CD4-positive, alpha-beta T cell treated with Interleukin-17A for 1 hour (primary cell): ENCODE measurements around the gene FN1.

Source experiments
- DNase-seq: peaks from one replicate; pipeline ENCODE4 v3.0.0-alpha.2; 2020

Gene FN1

GRCh38 chr2:215405722-215406581 lies 29.9 kb downstream of the FN1 start:
- DNase-seq: no peak

DNA sequence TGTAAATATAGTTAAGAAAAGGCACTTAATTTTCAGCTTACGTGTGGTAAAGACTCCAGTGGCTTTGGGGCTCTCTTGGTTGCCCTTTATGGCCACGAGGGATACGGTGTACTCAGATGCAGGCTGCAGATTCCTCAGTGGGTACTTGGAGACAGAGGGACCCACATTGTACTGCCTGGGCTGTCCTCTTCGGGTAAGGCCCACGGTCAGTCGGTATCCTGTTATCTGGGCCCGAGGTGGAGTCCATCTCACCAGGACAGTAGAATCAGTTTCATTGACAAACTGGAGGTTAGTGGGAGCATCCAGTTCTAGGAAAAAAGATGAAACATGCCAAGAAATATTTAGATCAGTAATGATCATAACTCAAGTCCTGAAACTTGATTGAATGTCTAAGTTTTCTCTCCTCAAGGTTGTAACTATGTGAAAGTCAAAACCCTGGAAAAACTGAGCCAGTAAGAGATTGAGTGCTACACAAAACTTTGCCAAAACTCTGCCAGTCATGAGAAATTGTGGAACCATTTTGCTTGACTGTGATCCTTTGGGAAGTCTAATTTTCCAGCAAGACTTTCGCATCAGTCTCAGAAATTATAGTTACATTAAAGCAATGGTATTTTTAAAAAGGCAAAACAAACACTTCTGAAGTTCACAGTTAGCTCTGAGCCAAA lies 31.4 kb downstream of the FN1 start:
- no peak for DNase-seq

- no peak for DNase-seq
Measured at GRCh38 chr2:215403441-215404347, 32.2 kb downstream of the FN1 start.

GRCh38 chr2:215401896-215402379 lies 33.9 kb downstream of the FN1 start:
- no peak for DNase-seq

- DNase-seq: no peak
Measured at GRCh38 chr2:215399067-215399716, 36.7 kb downstream of the FN1 start.

- DNase-seq: no peak
Measured at GRCh38 chr2:215397632-215398341, 38.1 kb downstream of the FN1 start.

GRCh38 chr2:215396595-215397313 lies 39.1 kb downstream of the FN1 start:
- no peak for DNase-seq

DNA sequence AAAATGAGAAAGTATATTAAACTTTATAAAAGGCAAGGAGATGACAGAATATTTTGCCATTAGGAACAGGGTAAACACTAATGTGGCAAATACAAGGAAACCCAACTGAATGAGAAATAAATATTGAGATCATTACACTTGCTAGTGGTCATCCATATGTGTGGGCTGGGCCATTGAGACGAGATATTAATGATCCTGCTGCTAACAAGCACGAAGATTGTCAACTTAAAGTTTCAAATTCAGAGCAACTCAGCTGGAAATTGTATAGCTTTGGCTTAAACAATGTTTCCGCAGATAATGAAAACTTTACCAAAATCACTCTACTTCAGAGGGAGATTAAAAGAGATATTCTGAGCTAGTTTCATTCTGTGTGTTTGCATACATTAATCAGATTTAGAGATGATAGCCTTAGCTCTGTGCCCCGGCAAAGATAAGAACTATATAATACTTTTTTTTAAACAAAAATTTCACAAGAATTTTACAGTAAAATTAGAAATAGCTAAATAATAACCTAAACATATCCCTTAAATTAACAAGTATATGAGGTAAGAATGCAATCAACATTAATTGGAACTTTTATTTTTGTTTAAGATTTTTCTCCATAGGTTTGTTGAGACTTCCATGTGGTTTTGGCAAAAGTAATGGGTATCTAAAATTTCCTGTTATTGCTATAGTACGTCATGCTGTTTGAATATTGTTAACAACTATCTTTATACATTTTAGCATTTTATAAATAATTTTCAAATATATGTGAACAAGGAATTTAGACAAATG lies 40.0 kb downstream of the FN1 start:
- DNase-seq: no peak

DNA sequence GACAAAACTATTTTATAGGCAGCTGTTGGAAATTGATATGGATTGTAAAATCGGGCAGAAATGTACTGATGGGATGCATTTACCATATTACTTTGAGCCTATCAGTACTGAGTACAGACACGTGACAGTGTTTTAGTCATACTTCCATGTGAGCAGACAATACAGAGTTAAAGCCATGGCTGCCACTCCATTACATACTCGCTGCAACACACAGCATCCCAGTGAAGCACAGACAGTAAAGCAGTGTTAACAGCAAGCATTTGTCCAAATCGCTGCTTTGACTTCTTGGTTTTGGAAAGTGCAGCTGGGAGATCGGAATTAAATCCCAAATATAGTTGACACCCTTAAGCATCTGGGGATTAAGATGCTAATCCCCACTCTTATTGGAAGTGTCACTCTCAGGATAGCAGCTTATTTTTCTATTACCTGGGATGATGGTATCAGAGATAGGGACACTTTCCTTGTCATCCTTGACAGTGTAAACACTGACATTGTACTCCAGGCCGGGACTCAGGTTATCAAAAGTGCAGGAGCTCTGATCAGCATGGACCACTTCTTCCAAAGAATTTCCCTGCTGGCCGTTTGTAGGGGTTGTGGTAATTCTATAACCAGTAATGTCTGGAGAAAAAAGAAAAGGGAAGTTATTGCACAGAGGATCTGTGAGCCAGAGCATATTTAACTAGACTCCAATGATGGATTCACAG lies 41.6 kb downstream of the FN1 start:
- no peak for DNase-seq

DNA sequence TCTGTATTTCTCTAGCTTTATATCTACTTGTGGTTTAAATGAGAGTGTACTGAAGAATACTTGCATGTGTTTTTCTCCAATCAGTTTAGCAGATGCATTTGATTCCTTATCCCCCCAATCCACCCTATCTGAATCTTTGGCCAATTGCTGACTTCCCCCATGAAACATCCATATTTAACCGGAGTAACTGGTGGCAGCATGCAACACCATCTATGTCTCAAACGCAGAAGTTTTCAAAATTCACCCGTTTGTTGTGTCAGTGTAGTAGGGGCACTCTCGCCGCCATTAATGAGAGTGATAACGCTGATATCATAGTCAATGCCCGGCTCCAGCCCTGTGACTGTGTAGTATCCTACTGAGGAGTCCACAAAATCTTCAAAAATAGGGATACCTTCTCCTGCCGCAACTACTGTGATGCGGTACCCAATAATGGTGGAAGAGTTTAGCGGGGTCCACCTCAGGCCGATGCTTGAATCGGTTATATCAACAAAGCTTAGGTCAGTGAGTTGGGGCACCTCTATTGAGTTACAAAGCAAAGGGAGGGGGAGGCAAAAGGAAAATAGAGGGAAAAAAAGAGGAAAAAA lies 43.1 kb downstream of the FN1 start:
- no peak for DNase-seq

GRCh38 chr2:215392164-215392563 lies 43.7 kb downstream of the FN1 start:
- DNase-seq: no peak

GRCh38 chr2:215391531-215391930 lies 44.3 kb downstream of the FN1 start:
- DNase-seq: no peak

- no peak for DNase-seq
Measured at GRCh38 chr2:215390550-215390913, 45.3 kb downstream of the FN1 start.

DNA sequence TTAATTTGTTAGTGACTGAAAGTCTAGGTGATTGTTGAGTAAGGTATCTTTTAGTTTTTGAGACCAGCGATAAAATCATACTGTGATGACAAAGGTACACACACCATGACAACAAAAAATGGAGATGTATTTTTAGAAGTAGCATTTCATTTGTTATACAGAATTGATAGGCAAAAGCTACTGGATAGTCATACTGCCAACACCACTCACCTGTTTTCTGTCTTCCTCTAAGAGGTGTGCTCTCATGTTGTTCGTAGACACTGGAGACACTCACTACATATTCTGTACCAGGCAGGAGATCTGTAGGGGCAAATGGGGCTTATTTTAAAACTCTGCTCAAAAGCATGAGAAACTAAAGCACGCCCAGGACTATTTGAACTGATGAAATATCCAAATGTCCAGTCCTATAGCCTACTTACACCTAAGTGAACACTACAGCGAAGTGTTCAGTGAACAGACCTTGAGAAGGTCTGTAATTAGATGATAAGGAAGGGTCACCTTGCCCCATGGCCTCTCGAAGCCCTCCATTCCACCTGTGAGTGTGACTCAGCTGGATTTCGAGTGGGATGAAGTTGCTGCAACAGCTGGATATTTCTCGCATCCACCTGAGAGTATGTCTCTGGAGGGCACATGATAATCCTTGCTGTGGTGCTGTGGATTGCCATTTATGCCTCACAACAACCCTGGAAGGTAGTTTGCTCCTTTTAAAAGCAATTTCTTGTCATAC lies 47.7 kb downstream of the FN1 start:
- DNase-seq: no peak

DNA sequence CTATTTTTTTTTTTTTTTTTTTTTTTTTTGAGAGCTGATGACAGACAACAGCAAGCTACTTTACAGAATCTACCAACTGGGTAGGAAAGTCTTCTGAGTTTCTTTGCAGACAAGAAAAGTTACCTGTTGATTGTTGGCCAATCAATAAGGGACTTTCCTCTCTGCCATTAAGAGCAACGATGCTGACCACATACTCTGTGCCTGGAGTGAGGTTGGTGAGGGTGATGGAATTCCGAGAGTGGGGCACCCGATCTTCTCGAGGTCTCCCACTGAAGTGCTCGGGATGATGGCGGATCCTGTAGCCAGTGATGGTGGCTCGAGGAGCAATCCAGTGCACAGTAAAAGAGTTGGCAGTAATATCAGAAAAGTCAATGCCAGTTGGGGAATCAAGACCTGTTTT lies 49.3 kb downstream of the FN1 start:
- no peak for DNase-seq

DNA sequence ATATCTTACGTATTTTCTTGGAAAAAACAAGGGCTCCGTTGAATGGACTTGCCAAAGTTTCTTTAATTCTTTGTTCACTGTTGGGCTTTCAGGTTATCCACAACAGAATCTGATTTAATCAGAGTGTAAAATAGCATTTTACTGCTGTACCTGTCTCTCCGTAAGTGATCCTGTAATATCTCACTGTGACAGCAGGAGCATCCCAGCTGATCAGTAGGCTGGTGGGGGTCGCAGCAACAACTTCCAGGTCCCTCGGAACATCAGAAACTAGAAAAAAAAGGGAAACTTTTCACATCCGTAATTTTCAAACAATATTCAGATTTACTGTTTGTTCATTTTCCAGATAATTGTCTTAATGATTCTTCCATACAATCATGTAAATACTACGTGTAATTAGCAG lies 51.2 kb downstream of the FN1 start:
- no peak for DNase-seq

GRCh38 chr2:215383652-215384279 lies 52.1 kb downstream of the FN1 start:
- no peak for DNase-seq

- no peak for DNase-seq
Measured at GRCh38 chr2:215382480-215382879, 53.4 kb downstream of the FN1 start.
